HG02798 (cell line): Measurements from ENCODE around the gene CPA5.
"Not testable (repeated sequence)": the region's sequence is repeated elsewhere in the genome, so short reads cannot be mapped to it uniquely, and the experiment has no call there.

Source experiments
- ATAC-seq: cut with Tn5 transposase; IDR thresholded peaks from one replicate; pipeline ENCODE4 v1.9.1; 2021; ENCODE audit warnings: mild to moderate bottlenecking; ENCODE audit not compliant: unreplicated experiment, poor library complexity

The CPA5 gene, protein sequence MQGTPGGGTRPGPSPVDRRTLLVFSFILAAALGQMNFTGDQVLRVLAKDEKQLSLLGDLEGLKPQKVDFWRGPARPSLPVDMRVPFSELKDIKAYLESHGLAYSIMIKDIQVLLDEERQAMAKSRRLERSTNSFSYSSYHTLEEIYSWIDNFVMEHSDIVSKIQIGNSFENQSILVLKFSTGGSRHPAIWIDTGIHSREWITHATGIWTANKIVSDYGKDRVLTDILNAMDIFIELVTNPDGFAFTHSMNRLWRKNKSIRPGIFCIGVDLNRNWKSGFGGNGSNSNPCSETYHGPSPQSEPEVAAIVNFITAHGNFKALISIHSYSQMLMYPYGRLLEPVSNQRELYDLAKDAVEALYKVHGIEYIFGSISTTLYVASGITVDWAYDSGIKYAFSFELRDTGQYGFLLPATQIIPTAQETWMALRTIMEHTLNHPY

DNA sequence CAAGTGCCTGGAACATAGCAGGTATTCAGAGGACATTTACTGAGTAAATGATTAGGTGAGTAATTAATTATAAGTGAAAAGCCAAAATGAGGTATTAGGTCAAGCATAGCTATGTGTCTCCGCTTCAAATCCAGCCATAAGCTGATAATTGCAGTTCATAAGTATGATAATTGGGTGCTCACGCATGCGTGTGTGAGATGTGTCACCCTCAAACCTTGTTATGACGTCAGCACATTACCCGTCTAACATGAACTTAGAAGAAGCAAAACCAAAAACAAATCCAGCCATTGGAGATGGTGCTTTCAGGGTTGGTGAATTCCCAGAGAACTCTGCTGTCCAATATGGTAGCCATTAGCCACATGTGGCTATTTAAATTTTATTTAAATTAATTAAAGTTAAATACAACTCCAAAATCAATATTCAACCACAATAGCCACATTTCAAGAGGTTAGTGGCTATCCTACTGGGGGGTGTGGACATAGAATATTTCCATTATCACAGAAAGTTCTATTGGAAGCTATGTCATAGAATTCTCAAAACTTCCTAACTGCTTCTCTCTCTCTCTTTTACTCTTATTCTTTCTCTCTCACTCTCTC lies at the start of gene CPA5:
CPA5 (plus strand) TSS at position 546 of the 596 bp plus-strand sequence. CDS start 1,670 bp downstream, outside the sequence.
- ATAC-seq = no peak

DNA sequence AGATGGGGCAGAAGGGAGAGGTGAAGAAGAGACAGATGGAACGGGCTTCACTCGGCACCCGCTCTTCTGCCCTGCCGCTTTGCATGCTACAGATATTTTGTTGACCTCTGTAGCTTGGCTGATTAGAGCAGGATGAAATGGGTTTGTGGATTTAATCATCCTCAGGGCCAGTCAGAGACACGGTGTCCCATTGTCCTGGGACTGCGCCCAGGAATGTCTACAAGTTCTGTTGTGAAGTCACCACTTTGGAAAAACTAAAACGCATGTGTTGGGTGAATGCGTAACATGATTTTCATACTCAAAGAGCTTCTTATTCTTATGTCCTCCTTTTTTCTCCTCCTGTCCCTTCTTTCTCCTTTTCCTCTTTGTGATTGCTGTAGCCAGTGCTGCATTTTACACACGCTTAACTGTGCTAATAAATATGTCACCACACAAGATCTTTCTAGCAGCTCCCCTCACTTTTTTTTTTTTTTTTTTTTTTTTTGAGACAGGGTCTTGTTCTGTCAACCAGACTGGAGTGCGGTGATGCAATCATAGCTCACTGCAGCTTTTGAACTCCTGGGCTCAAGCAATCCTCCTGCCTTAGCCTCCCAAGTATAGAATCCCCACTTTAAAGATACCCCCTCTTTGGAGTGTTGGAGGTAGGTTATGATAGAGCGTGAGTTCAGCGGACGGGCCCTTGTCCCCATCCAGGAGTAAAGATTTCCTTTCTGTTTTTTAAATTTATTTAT lies 48.2 kb upstream of the CPA5 start:
- no peak for ATAC-seq

DNA sequence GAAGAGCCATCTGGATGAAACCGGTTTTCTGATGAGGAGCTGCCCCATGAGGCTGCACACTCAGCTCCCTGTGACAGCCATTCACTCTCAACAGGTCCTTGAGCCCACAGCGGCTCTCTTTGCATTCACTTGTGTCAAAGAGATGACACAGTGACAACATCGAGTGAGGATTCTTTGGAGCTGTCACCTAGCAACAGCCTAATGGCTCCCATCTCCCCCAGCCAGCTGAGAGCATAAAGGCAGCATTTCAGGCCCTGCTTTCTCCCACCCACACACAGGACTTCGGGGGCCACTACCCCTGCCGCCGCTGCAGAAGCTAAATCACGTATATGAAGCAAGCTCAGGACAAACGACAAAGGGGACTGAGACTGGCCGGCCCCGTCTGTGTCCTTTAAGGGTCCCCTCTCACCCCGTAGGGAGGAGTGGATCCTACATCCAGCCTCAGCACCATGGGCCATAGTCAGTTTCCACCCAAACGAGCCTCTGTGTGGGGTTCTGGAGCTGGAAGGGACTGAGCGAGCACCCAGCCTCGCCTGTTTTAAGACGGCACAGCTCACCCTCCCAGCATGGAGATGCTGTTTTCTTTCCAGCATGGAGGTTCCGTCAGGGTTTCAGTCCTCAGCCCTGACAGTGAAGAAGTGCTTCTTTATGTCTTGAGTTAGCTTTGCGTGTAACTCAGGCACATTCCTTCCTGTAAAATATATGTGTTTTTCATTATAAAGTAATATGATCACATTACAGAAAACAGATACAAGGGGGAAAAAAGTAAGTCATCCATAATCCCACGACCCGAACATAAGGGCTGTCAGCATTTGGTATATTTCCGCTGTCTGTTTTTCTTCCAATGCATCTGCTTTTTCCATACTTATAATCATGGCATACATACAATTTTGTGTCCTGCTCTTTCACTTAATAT lies 46.7 kb upstream of the CPA5 start:
- ATAC-seq = no peak

DNA sequence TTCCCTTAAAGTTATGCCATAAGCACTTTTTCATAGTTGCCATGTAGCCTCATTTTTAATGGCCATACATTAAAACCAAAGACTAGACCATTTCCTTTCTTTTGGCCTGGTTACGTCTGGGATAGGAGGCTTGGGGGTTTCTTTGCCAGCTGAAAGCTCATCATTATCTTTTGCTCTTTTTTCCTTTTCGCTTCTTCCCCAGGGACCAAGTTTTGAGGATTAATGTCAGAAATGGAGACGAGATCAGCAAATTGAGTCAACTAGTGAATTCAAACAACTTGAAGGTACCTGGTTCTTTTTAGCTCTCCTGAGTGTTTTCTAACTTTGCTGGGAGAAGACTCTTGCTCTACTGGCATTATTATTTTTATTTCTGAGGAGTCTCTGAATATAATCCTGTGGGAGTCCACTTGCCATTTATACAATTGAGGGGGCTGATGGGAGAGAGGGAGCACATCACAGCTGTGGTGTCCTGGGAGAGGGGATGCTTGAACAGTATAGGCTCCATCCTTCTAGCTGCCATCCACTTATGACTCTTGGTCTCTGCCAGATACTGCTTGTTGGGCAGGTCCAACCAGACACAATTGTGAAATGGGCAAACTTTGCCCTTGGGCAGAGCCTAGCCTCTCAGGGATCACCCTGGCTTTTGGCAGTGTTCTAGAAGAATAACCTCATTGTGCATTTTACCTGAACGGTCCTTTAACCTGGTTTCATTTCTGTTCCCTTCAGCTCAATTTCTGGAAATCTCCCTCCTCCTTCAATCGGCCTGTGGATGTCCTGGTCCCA lies 45.9 kb upstream of the CPA5 start:
- no peak for ATAC-seq

DNA sequence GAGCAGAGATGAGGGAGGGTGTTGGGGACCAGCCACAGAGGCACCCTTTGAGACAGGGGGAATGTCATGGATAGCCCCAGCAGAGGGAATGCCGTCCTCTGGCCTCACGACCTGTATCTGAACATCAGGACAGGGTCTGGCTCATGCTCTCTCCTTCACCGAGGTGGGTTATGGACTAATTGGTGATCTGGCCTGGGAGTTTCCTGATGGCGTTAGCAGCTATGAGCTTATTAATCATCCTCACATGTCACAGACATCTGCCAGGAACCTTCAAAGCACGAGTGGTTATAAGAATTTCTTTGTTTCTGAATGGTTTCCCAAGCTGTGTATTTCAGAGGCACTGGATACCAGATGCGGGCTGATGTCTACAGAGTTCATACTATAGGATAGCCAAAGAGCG lies 44.8 kb upstream of the CPA5 start:
- ATAC-seq = no peak

DNA sequence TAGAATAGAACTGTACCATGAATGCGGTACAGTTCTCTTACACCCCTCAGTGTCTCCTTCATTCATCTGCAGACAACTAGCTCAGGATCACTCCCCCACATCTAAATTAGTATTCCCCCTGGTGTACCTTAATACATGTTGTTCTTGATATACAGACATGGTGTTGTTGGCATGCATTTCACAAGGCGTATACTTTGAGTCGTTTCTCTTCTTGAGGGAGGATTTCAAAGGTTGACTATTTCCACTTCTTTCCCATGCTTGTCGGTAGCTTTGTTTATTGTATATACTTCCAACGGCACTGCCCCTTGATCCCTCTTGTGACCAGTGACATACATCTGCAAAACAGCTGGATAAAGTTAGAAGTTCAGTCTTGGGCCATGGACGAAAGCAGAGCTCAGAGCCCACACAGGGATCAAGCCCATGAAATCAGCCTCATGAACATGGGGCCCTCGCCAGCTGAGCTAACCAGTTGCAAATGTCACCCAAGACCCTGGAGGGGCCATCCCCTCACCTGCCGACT lies 43.1 kb upstream of the CPA5 start:
- no peak for ATAC-seq

DNA sequence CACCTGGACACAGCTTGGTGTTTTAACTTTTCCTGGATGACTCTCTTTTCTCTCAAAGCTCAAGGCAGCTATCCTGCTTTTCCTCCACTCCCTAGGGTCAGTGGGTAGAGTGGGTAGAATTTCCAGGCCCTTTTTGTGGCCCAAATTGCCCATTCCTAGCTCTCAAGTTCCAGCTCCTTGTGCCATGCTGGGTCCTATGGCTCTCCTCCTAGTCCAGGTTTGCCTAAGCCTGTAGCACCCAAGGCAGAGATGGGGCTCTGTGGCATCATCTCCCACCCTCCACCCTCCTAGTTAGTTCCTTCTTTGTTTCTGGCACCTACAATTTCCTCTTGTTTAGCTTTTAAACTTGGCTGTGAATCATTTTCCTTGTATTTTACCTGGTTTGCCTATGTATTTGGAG lies 42.0 kb upstream of the CPA5 start:
- ATAC-seq = no peak

DNA sequence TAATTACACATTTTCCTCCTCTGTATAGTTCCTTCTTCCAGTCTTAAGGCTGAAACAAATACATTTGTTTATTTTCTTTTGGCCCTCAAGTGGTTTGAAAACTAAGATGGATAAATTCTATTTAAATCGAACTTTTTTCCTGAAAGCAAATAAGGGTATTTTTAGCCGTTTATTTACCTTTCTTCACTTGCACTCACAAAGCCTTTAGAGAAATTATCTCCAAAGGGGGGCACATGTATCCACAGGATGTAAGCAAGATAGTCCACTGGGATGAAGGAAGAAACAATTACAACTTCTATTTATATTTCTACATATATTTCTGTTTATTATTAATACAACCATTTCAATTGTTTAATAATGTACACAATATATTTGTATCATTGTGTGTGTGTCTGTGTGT lies 41.5 kb upstream of the CPA5 start:
- ATAC-seq = no peak

DNA sequence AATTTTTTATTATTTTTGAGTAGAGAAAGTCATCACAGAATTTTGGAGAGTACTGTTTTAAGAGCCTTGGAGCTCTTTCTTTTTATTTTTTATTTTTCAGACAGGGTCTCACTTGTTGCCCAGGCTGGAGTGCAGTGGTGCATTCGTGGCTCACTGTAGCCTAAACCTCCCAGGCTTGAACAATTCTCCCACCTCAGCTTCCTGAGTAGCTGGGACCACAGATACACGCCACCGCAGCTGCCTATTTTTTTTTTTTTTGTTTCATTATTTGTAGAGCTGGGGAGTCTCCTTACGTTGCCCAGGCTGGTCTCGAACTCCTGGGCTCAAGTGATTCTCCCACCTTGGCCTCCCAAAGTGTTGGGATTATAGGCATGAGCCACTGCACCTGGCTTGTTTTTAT lies 41.1 kb upstream of the CPA5 start:
- ATAC-seq = no peak

DNA sequence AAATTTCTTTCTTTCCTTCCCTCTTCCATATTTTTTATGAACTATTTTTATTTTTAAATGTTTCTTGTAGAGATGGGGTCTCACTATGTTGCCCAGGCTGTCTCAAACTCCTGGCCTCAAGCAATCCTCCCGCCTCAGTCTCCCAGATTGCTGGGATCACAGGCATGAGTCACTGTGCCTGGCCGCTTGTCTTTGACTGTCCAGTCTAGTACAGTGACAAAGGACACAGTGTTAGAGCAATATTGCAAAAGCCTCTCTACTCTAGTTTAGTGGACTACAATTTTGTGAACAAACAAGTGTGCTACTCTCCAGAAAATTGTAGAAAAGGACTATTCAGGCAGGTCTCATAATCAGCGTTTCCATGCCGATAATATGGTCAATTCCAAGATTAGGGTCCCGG lies 40.6 kb upstream of the CPA5 start:
- no peak for ATAC-seq

DNA sequence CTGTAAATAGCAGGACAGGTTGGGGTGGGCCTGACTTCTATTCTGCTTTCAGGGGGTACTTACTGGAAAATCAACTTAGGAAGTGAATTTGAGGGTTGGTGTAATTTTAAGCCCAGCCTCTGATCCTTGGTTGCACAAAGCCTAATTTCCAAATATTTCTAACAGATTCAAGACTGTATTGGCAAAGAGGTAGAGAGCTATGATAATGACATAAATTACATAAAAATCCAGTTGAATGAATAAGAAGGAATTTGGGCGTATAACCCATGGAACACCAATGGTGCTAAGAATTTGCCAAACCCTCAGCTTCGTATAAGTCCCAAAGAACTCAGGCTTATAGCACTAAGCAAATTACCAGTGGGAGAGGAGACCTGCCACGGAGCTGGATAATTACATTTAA lies 39.7 kb upstream of the CPA5 start:
- no peak for ATAC-seq

DNA sequence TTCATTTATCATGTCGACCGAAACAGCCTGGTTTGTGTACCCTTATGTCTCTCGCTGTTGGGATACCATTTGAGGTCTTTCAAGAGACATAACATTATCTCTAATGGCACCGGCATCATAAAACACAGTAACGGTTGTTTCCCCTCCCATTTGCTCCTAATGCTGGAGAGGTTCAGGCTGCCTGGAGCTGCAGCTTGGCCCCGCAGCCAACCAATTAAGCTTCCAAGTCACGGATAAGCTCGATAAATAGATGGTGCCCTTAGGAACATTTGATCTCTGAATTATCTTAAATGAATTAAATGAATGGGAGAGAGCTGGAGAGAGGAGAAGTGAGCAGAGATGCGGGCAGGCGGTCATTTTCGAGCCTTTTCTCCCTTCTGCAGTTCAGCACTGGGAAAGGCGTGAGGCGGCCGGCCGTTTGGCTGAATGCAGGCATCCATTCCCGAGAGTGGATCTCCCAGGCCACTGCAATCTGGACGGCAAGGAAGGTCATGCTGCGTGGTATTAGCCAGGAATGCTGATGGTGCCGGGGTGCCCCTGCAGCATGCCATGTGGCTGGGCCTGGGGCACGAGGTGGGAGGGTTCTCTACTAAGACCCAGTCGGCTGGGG lies 39.1 kb upstream of the CPA5 start:
- no peak for ATAC-seq

DNA sequence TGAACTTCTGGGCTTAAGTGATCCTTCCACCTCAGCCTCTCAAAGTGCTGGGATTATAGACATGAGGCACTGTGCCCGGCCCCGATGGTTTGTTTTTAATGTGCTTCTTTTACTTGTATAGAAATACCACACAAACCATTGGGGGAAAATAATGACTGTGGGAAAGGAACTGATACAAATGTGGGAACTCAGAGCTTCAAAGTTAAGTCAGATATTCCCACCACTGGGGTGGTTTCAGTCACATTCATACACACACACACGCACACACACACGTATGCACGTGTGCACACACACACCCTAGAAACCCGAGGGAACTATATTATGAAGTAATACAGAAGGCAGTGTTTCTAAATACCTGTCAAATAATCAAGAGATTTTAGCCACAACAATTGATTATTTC lies 34.6 kb upstream of the CPA5 start:
- ATAC-seq = no peak

DNA sequence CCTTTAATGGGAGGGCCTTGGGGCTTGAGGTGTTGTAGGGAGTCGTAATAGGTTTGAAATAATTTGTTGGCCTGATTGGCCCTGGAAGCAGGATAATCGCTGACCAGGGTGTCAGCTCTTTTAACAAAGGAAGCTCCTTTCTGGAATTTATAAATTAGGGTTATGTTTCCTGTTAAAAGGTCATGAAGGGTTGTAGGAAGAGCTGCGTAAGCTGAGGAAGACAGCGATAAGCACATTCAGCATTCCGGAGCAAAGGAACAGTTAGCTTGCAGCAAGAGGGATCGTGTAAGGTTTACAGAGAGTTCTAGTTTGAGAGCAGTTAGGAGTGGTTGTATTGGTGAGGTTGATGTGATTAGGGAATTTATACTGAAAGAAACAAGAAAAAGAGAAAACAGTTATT lies 30.3 kb upstream of the CPA5 start:
- ATAC-seq = no peak

DNA sequence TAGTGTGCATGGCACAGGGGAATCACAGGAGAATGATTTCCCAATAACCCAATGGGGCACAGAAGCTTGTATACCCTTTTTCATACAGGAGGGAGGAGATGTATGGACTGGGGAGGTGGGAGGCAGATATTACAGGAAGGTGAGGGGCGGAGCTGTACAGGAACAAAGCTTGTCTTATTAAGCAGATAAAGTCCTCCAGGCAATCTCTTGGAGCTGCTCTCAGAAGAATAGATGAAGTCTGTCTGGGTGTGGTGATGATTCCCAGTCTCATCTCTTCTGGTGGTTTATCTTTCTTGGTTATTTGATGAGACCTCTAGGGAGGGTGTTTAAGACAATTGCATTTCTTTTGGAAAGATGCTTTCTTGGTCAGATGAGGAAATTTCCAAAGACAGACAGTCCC lies 25.1 kb upstream of the CPA5 start:
- ATAC-seq = no peak

DNA sequence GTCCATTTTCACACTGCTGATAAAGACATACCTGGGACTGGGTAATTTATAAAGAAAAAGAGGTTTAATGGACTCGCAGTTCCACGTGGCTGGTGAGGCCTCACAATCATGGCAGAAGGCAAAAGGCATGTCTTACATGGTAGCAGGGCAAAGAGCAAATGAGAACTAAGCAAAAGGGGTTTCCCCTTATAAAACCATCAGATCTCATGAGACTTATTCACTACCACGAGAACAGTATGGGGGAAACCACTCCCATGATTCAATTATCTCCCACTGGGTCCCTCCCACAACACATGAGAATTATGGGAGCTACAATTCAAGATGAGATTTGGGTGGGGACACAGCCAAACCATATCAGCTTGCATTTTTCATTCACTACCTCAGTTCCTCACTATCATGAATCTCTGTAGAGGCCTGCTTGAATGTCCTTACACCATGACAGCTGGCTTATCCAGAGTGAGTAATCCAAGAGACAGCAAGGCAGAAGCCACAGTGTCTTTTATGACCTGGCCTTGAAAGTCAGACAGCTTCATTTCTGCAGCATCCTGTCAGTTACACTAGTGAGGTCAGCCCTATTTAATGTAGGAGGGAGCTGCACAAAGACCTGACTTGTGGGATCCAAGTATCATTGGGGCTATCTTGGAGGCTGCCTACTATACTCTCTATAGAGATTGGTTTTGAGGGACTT lies 22.9 kb upstream of the CPA5 start:
- ATAC-seq = not testable (repeated sequence)

DNA sequence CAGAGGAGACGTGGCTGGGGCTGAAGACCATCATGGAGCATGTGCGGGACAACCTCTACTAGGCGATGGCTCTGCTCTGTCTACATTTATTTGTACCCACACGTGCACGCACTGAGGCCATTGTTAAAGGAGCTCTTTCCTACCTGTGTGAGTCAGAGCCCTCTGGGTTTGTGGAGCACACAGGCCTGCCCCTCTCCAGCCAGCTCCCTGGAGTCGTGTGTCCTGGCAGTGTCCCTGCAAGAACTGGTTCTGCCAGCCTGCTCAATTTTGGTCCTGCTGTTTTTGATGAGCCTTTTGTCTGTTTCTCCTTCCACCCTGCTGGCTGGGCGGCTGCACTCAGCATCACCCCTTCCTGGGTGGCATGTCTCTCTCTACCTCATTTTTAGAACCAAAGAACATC lies 22.0 kb upstream of the CPA5 start:
- ATAC-seq = no peak

DNA sequence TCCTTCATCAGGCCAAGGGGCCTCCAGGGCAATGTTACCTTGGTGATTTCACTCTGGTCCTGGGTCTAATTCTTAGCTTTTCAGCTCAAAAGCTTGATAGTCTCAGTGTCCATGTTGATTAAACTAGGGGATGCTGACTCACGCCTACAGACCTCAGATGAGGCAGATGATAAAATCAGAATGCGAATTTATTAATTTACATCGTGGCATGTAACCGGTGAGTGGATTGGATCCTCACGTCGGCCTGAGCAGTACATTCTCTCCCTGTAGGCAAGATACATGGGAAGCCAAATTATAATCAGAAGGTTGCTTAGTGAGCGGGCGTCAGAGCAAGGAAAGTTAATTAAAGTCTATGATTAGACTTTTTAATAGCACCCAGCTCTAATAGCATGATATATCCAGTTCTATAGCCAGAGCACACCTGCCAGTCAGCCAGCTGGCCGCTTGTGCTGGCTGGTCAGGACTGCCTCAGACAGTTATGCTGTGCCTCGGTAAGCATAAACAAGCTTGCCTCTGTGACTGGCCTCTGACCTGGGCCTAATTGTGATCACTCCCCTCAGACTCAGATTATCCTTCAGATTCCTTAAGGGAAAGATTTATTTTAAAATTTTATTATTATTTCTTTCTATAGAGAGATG lies 20.2 kb upstream of the CPA5 start:
- no peak for ATAC-seq
